ENCODE measurements around the gene RAPGEF1. TPM values are rescaled to one million over a fixed set of nuclear protein-coding genes. Genes with fewer than 3 reads are reported as not detected.

RAPGEF1 gene
- total and polyA plus RNA-seq, 2 experiments from 2014 or later, result 9.9 to 82.8 TPM

DNA sequence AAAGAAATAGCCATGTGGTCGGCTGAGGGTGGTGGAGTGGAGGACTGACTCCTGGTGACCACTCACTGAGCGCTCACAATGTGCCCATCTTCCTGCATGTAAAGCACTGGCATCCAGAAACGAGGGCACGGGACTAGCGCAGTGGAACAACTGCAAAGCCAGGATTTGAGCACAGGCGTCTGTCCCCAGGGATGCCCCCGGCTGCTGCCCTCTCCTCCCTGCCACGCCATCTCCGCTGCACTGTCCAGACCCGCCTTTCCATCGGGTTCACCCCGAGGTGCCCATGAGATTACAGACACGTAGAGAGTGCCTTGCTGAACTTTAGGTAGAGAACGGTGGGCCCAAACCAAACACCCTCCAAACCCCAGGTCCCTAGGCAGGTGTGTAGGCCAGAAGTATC lies 149.9 kb downstream of the RAPGEF1 start:
- Mint-ChIP-seq H3K36me3 (ENCODE audit: low read depth) (peaks cover 17% of the 10 kb centered on the region), H3K4me3 (no peak overlapping the region), H3K9me3 (no peaks in the 10 kb centered on the region; the same call in 2 of the 3 replicates), H3K27me3 (ENCODE audit: insufficient read depth, low read depth, poor library complexity) (peaks cover 16% of the 10 kb centered on the region), H3K27ac (no peak overlapping the region), H3K4me1 (no peaks in the 10 kb centered on the region)
- Histone ChIP-seq H3F3A (replicated peaks; ENCODE audit: low read depth) (0 out of 2 replicates have a peak, but pooled peaks cover 3% of the 10 kb centered on the region), H3K79me2 (replicated peaks; ENCODE audit: insufficient read depth) (no peaks in the 10 kb centered on the region), H3K27me3 (ENCODE audit: insufficient read depth) (no peaks in the 10 kb centered on the region), H2AFZ (no peak overlapping the region), H3K9me2 (ENCODE audit: insufficient read depth) (no peaks in the 10 kb centered on the region), H4K20me1 (replicated peaks; ENCODE audit: insufficient read depth) (no peaks in the 10 kb centered on the region), H3K4me1 (ENCODE audit: insufficient read depth) (no peaks in the 10 kb centered on the region), H3K27ac (ENCODE audit: low read depth) (no peak overlapping the region), H3K4me2 (no peak overlapping the region), H3K36me3 (ENCODE audit: insufficient read depth) (no peaks in the 10 kb centered on the region; the same call in 1 of the 2 replicates), H3K4me3 (no peak overlapping the region)
- TF ChIP-seq, protein P1, sequence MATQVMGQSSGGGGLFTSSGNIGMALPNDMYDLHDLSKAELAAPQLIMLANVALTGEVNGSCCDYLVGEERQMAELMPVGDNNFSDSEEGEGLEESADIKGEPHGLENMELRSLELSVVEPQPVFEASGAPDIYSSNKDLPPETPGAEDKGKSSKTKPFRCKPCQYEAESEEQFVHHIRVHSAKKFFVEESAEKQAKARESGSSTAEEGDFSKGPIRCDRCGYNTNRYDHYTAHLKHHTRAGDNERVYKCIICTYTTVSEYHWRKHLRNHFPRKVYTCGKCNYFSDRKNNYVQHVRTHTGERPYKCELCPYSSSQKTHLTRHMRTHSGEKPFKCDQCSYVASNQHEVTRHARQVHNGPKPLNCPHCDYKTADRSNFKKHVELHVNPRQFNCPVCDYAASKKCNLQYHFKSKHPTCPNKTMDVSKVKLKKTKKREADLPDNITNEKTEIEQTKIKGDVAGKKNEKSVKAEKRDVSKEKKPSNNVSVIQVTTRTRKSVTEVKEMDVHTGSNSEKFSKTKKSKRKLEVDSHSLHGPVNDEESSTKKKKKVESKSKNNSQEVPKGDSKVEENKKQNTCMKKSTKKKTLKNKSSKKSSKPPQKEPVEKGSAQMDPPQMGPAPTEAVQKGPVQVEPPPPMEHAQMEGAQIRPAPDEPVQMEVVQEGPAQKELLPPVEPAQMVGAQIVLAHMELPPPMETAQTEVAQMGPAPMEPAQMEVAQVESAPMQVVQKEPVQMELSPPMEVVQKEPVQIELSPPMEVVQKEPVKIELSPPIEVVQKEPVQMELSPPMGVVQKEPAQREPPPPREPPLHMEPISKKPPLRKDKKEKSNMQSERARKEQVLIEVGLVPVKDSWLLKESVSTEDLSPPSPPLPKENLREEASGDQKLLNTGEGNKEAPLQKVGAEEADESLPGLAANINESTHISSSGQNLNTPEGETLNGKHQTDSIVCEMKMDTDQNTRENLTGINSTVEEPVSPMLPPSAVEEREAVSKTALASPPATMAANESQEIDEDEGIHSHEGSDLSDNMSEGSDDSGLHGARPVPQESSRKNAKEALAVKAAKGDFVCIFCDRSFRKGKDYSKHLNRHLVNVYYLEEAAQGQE (IDR thresholded peaks at IDR 0.05; ENCODE audit: unreplicated experiment), result no peak
- TF ChIP-seq, protein P2, sequence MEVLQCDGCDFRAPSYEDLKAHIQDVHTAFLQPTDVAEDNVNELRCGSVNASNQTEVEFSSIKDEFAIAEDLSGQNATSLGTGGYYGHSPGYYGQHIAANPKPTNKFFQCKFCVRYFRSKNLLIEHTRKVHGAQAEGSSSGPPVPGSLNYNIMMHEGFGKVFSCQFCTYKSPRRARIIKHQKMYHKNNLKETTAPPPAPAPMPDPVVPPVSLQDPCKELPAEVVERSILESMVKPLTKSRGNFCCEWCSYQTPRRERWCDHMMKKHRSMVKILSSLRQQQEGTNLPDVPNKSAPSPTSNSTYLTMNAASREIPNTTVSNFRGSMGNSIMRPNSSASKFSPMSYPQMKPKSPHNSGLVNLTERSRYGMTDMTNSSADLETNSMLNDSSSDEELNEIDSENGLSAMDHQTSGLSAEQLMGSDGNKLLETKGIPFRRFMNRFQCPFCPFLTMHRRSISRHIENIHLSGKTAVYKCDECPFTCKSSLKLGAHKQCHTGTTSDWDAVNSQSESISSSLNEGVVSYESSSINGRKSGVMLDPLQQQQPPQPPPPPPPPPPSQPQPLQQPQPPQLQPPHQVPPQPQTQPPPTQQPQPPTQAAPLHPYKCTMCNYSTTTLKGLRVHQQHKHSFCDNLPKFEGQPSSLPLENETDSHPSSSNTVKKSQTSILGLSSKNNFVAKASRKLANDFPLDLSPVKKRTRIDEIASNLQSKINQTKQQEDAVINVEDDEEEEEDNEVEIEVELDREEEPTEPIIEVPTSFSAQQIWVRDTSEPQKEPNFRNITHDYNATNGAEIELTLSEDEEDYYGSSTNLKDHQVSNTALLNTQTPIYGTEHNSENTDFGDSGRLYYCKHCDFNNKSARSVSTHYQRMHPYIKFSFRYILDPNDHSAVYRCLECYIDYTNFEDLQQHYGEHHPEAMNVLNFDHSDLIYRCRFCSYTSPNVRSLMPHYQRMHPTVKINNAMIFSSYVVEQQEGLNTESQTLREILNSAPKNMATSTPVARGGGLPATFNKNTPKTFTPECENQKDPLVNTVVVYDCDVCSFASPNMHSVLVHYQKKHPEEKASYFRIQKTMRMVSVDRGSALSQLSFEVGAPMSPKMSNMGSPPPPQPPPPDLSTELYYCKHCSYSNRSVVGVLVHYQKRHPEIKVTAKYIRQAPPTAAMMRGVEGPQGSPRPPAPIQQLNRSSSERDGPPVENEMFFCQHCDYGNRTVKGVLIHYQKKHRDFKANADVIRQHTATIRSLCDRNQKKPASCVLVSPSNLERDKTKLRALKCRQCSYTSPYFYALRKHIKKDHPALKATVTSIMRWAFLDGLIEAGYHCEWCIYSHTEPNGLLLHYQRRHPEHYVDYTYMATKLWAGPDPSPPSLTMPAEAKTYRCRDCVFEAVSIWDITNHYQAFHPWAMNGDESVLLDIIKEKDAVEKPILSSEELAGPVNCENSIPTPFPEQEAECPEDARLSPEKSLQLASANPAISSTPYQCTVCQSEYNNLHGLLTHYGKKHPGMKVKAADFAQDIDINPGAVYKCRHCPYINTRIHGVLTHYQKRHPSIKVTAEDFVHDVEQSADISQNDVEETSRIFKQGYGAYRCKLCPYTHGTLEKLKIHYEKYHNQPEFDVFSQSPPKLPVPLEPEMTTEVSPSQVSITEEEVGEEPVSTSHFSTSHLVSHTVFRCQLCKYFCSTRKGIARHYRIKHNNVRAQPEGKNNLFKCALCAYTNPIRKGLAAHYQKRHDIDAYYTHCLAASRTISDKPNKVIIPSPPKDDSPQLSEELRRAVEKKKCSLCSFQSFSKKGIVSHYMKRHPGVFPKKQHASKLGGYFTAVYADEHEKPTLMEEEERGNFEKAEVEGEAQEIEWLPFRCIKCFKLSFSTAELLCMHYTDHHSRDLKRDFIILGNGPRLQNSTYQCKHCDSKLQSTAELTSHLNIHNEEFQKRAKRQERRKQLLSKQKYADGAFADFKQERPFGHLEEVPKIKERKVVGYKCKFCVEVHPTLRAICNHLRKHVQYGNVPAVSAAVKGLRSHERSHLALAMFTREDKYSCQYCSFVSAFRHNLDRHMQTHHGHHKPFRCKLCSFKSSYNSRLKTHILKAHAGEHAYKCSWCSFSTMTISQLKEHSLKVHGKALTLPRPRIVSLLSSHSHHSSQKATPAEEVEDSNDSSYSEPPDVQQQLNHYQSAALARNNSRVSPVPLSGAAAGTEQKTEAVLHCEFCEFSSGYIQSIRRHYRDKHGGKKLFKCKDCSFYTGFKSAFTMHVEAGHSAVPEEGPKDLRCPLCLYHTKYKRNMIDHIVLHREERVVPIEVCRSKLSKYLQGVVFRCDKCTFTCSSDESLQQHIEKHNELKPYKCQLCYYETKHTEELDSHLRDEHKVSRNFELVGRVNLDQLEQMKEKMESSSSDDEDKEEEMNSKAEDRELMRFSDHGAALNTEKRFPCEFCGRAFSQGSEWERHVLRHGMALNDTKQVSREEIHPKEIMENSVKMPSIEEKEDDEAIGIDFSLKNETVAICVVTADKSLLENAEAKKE (CRISPR knock-in tag; IDR thresholded peaks at IDR 0.05), result no peak
- no peak for TF ChIP-seq CTCF (conservative IDR thresholded peaks at IDR 0.05; ENCODE audit: low read depth in 2 of 2)
- TF ChIP-seq STAT1 (IDR thresholded peaks at IDR 0.05; ENCODE audit: unreplicated experiment), result no peak
- no peak for TF ChIP-seq EZH2 (IDR thresholded peaks at IDR 0.05; ENCODE audit: low read depth, unreplicated experiment)
- TF ChIP-seq, protein P3, sequence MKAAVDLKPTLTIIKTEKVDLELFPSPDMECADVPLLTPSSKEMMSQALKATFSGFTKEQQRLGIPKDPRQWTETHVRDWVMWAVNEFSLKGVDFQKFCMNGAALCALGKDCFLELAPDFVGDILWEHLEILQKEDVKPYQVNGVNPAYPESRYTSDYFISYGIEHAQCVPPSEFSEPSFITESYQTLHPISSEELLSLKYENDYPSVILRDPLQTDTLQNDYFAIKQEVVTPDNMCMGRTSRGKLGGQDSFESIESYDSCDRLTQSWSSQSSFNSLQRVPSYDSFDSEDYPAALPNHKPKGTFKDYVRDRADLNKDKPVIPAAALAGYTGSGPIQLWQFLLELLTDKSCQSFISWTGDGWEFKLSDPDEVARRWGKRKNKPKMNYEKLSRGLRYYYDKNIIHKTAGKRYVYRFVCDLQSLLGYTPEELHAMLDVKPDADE (IDR thresholded peaks at IDR 0.05), result no peak
- TF ChIP-seq POLR2AphosphoS5 (IDR thresholded peaks at IDR 0.05; ENCODE audit: low read depth), result no peak
- DNase-seq (ENCODE audit: low spot score) (no peak), ATAC-seq (no peak)
